HepG2 (cell line): Measurements from ENCODE around the gene DLG3. TPM values are rescaled to one million over a fixed set of nuclear protein-coding genes. Genes with fewer than 3 reads are reported as not detected.
A peak's percentile ranks its signal among the peaks of the same experiment; 100 is the strongest.

Experiments used
- ATAC-seq: fragments of 200-7000 bp; cut with Tn5 transposase; 3 replicates; pipeline ENCODE4 v1.9.1; 2020; ENCODE audit warnings: mild to moderate bottlenecking, moderate library complexity
- BruUV-seq: library from RNA; stranded (reverse); fragments of 400-500 nt; replicated peaks from 2 replicates; lab custom pipeline; 2021; lab: Mats Ljungman, UMichigan
- CTCF ChIA-PET: fragments of 300-600 bp; formaldehyde crosslinking; extraction: SDS; loops from one replicate; lab custom pipeline; 2021; ENCODE audit warnings: low total read pairs, inconsistent platforms, low intra/inter-chr PET ratio; lab: Yijun Ruan, JAX
- POLR2A ChIA-PET: fragments of 350-600 bp; sonication (Branson Sonifier 250); formaldehyde crosslinking; loops from one replicate; lab custom pipeline; 2020; ENCODE audit warnings: antibody characterized with exemption, inconsistent platforms; lab: Yijun Ruan, JAX
- DNase-seq: peaks from one replicate; pipeline ENCODE4 v3.0.0-alpha.2; 2015; ENCODE audit warnings: low spot score
- FAIRE-seq: peaks from 3 replicates; lab custom pipeline; 2011; peaks lifted over from hg19 to GRCh38; lab: Jason Lieb, UNC
- H2AFZ ChIP-seq: one replicate; pipeline ENCODE4 v1.6.1; 2011; ENCODE audit warnings: low read length, inconsistent platforms
- H3K27ac ChIP-seq: fragments of 300-600 bp; 3 replicates; pipeline ENCODE4 v1.8.0; 2011; ENCODE audit warnings: mixed run types, mild to moderate bottlenecking, mixed read lengths, low read length, inconsistent platforms; ENCODE audit not compliant: insufficient read depth; ENCODE audit errors: extremely low read length
- H3K27me3 ChIP-seq, 2 experiments: fragments of 200-600 bp in 1 of 2; 2 replicates in 1 of 2; 3 replicates in 1 of 2; pipeline versions ENCODE4 v1.6.0 to v1.8.0; 2011; ENCODE audit warnings: low read length in 2 of 2, mild to moderate bottlenecking in 2 of 2, moderate library complexity in 2 of 2, inconsistent platforms in 1 of 2; ENCODE audit not compliant: insufficient read depth in 2 of 2, control insufficient read depth in 1 of 2
- H3K36me3 ChIP-seq, 2 experiments: fragments of 200-600 bp in 1 of 2; replicated peaks in 1 of 2; 2 replicates in 1 of 2; 3 replicates in 1 of 2; pipeline versions ENCODE4 v1.5.1 to v1.8.0; 2011; ENCODE audit warnings: low read length in 2 of 2, inconsistent platforms in 1 of 2; ENCODE audit not compliant: insufficient read depth in 2 of 2, control insufficient read depth in 1 of 2
- H3K4me1 ChIP-seq: 2 replicates; pipeline ENCODE4 v1.5.1; 2012; ENCODE audit warnings: low read length, inconsistent platforms; ENCODE audit not compliant: insufficient read depth
- H3K4me2 ChIP-seq: 2 replicates; pipeline ENCODE4 v1.6.0; 2011; ENCODE audit warnings: low read depth, low read length, inconsistent platforms
- H3K4me3 ChIP-seq, 3 experiments: fragments of 200-600 bp in 1 of 3; sonication (generic), shearing (Covaris generic) in 1 of 3; replicated peaks in 1 of 3; 2 replicates each; pipeline ENCODE4 v1.5.1; 2011 to 2016; ENCODE audit warnings: low read length in 3 of 3, inconsistent platforms in 2 of 3, low read depth in 2 of 3, mild to moderate bottlenecking in 2 of 3, control low read depth in 1 of 3, mixed read lengths in 1 of 3; ENCODE audit not compliant: insufficient read depth in 1 of 3
- H3K79me2 ChIP-seq: one replicate; pipeline ENCODE4 v1.6.1; 2011; ENCODE audit warnings: low read length, inconsistent platforms; ENCODE audit not compliant: insufficient read depth
- H3K9ac ChIP-seq: 2 replicates; pipeline ENCODE4 v1.6.0; 2011; ENCODE audit warnings: mild to moderate bottlenecking, low read depth, low read length, inconsistent platforms; ENCODE audit not compliant: insufficient read depth
- H3K9me3 ChIP-seq: 2 replicates; pipeline ENCODE4 v1.5.1; 2012; ENCODE audit warnings: mild to moderate bottlenecking, low read length
- H4K20me1 ChIP-seq: 2 replicates; pipeline ENCODE4 v1.6.0; 2011; ENCODE audit warnings: inconsistent platforms, mild to moderate bottlenecking, low read length, moderate library complexity; ENCODE audit not compliant: insufficient read depth
- BHLHE40 ChIP-seq: IDR thresholded peaks from 2 replicates; pipeline ENCODE4 v1.6.1; 2011; ENCODE audit warnings: low read length, improper control_type of control experiment
- FOSL2 ChIP-seq: sonication (generic); formaldehyde crosslinking; IDR thresholded peaks from 2 replicates; pipeline ENCODE4 v1.4.0; 2020; ENCODE audit warnings: missing genetic modification reagents
- STAG1 ChIP-seq: sonication (generic); formaldehyde crosslinking; IDR thresholded peaks from 2 replicates; pipeline ENCODE4 v1.4.0; 2020; ENCODE audit warnings: missing genetic modification reagents
- SYNCRIP ChIP-seq: fragments of 200-400 bp; formaldehyde crosslinking; IDR thresholded peaks from 2 replicates; pipeline ENCODE4 v1.6.1; 2018; ENCODE audit warnings: mild to moderate bottlenecking, low read depth, low read length; ENCODE audit not compliant: insufficient read depth
- XRCC5 ChIP-seq: fragments of 200-400 bp; formaldehyde crosslinking; optimal IDR thresholded peaks from 2 replicates; pipeline ENCODE3; 2017; ENCODE audit warnings: mild to moderate bottlenecking, low read length
- ZBTB4 ChIP-seq: sonication (generic); formaldehyde crosslinking; IDR thresholded peaks from 2 replicates; pipeline ENCODE4 v1.4.0; 2020; ENCODE audit warnings: missing genetic modification reagents, mild to moderate bottlenecking, borderline replicate concordance
- ZNF101 ChIP-seq: sonication (generic); formaldehyde crosslinking; IDR thresholded peaks from 2 replicates; pipeline ENCODE4 v1.4.0; 2020; ENCODE audit warnings: mild to moderate bottlenecking, low read depth, missing genetic modification reagents, borderline replicate concordance
- ZNF687 ChIP-seq: sonication (generic); formaldehyde crosslinking; IDR thresholded peaks from 2 replicates; pipeline ENCODE4 v1.5.1; 2020; ENCODE audit warnings: mild to moderate bottlenecking, missing genetic modification reagents, moderate library complexity
- ZNF710 ChIP-seq: sonication (generic); formaldehyde crosslinking; IDR thresholded peaks from 2 replicates; pipeline ENCODE4 v1.5.0; 2020; ENCODE audit warnings: mild to moderate bottlenecking, missing genetic modification reagents, borderline replicate concordance
- ZNF740 ChIP-seq: sonication (generic); formaldehyde crosslinking; IDR thresholded peaks from 2 replicates; pipeline ENCODE4 v1.4.0; 2020; ENCODE audit warnings: missing genetic modification reagents
- ZNF749 ChIP-seq: sonication (generic); formaldehyde crosslinking; IDR thresholded peaks from 2 replicates; pipeline ENCODE4 v1.8.0; 2022; ENCODE audit warnings: mild to moderate bottlenecking, missing genetic modification reagents, moderate library complexity, borderline replicate concordance
- ZNF83 ChIP-seq: sonication (generic); formaldehyde crosslinking; IDR thresholded peaks from 2 replicates; pipeline ENCODE4 v1.4.0; 2020; ENCODE audit warnings: missing genetic modification reagents, mild to moderate bottlenecking, borderline replicate concordance
- WGBS: methylation state at CpG from one replicate; pipeline ENCODE4 v1.1.6; 2017; ENCODE audit warnings: low lambda C conversion rate; 5-methylcytosine and 5-hydroxymethylcytosine counted together
- in situ Hi-C: cut with HindIII; loops from 2 replicates; pipeline ENCODE4 v1.10.0; 2017; ENCODE audit warnings: low pct_unique_long_range_greater_than_20kb; ENCODE audit not compliant: extremely low pct_ligation_motif_present
- intact Hi-C: fragments of 100-400 bp; cut with micrococcal nuclease; formaldehyde crosslinking; loops from one replicate; pipeline ENCODE4 v1.10.0; 2022; ENCODE audit not compliant: unreplicated experiment
- polyA plus RNA-seq, 8 experiments: library from polyadenylated mRNA; depleted of rRNA in 3 of 8; stranded (reverse) in 7 of 8; unstranded in 1 of 8; fragments of >200 nt; fragmentation: Illumina TruSeq in 4 of 8; extraction: Trizol in 4 of 8; gene quantifications; 2 replicates each; pipeline versions ENCODE4 v1.2.1 to v1.2.3, GENCODE V29; 2011 to 2016; ENCODE audit warnings: low read depth in 4 of 8, missing spikeins in 1 of 8, mixed read lengths in 1 of 8; ENCODE audit not compliant: insufficient read depth in 1 of 8
- total RNA-seq, 5 experiments: library from RNA; depleted of rRNA; stranded (reverse); fragments of >200 nt; fragmentation: Illumina TruSeq; extraction: Trizol; gene quantifications; 2 replicates each; pipeline ENCODE4 v1.2.3, GENCODE V29; 2016; ENCODE audit warnings: low read depth in 1 of 5

Gene DLG3
- total and polyA plus RNA-seq, 2 of the 13 experiments (the other 11 are each of a cell fraction or from before 2014, with no cell fraction given) = 9.9 to 19.4 TPM

- TF ChIP-seq ZBTB4 (CRISPR knock-in tag) (no peak), SYNCRIP (no peak), ZNF101 (no peak), BHLHE40 (no peak), ZNF710 (CRISPR knock-in tag) (no peak), ZNF83 (CRISPR knock-in tag) (no peak)
Observed at GRCh38 chrX:70421618-70422017, 23.0 kb upstream of the DLG3 start (continued).

- in situ Hi-C loops = no loop called here
- TF ChIP-seq XRCC5 = peak; percentile 37
- 0 out of 2 replicates have a peak, but pooled peaks have one; percentile 13 for TF ChIP-seq ZNF687 (CRISPR knock-in tag)
- peak; percentile 64 for TF ChIP-seq STAG1 (CRISPR knock-in tag)
- no peak for TF ChIP-seq ZNF740 (CRISPR knock-in tag)
- no peak for TF ChIP-seq ZNF749 (CRISPR knock-in tag)
- TF ChIP-seq FOSL2 (CRISPR knock-in tag) = peak; percentile 32; the same call in 1 of the 2 replicates
Observed at GRCh38 chrX:70422851-70423341, 21.7 kb upstream of the DLG3 start, which contains the start of gene GDPD2. GDPD2 (plus strand) TSS chrX:70423314; CDS start chrX:70424985, 1,671 bp downstream.

More at GRCh38 chrX:70422851-70423341, 21.7 kb upstream of the DLG3 start, which contains the start of gene GDPD2:
- ChIA-PET CTCF (interaction anchor here (1.3 kb wide), 1 partner anchor 242 kb away, joined by 6 read pairs; no protein-coding TSS in a partner anchor), POLR2A (interaction anchor here (1.1 to 2.0 kb wide), 2 partner anchors 11 to 242 kb away, joined by 5 to 9 read pairs; no protein-coding TSS in a partner anchor)
- Histone ChIP-seq H3K4me3 (no peak within 1 kb of the TSS), H4K20me1 (no peaks in the 10 kb centered on the region), H3K9ac (no peak within 1 kb of the TSS), H3K79me2 (no peaks in the 10 kb centered on the region), H3K4me1 (peaks cover 18% of the 10 kb centered on the region), H3K4me2 (peak within 1 kb of the TSS; percentile 32; the same call in 1 of the 2 replicates), H3K36me3 (no peaks in the 10 kb centered on the region; a peak in 1 of 5 replicates), H3K9me3 (no peaks in the 10 kb centered on the region), H3K27me3 (no peaks in the 10 kb centered on the region), H2AFZ (no peak within 1 kb of the TSS), H3K27ac (no peak within 1 kb of the TSS)
- peak; percentile 95 for ATAC-seq
- peak; percentile 79 for FAIRE-seq
- 19% methylated on average over 5 of the region's 11 CpGs for WGBS
- no TSS peak for BruUV-seq
- intact Hi-C loops = loop anchor here (10.0 kb wide), 1 partner anchor 242 kb away; no protein-coding TSS in a partner anchor
- peak; percentile 50 for DNase-seq
